Subcutaneous abdominal adipose tissue (tissue), 5 donors: ENCODE measurements around the gene USP1.

ENCODE experiments used
- H3K27ac ChIP-seq: one replicate; pipeline ENCODE4 v1.7.0; 2013; ENCODE audit warnings: low read depth, mild to moderate bottlenecking, inconsistent platforms, low read length, moderate library complexity
- H3K27me3 ChIP-seq, 5 donors: one replicate each; pipeline ENCODE4 v1.7.0; 2013; ENCODE audit warnings: low read length in 5 of 5, inconsistent platforms in 1 of 5; ENCODE audit not compliant: control insufficient read depth in 5 of 5, insufficient read depth in 4 of 5
- H3K36me3 ChIP-seq, 5 donors: one replicate each; pipeline ENCODE4 v1.7.0; 2013; ENCODE audit warnings: low read length in 5 of 5; ENCODE audit not compliant: control insufficient read depth in 5 of 5, insufficient read depth in 5 of 5
- H3K4me1 ChIP-seq, 5 donors: one replicate each; pipeline ENCODE4 v1.7.0; 2013; ENCODE audit warnings: low read length in 5 of 5, mild to moderate bottlenecking in 3 of 5, moderate library complexity in 1 of 5; ENCODE audit not compliant: control insufficient read depth in 5 of 5, insufficient read depth in 5 of 5
- H3K4me3 ChIP-seq, 5 donors: one replicate each; pipeline ENCODE4 v1.7.0; 2013; ENCODE audit warnings: low read length in 5 of 5, low read depth in 1 of 5
- H3K9ac ChIP-seq, 5 donors: one replicate each; pipeline ENCODE4 v1.7.0; 2013; ENCODE audit warnings: low read length in 5 of 5, mild to moderate bottlenecking in 4 of 5, moderate library complexity in 3 of 5
- H3K9me3 ChIP-seq, 5 donors: one replicate each; pipeline ENCODE4 v1.7.0; 2013; ENCODE audit warnings: low read length in 5 of 5; ENCODE audit not compliant: control insufficient read depth in 5 of 5
- donor health status: healthy.
- donor health status: healthy.
- donor health status: healthy.
- donor health status: healthy.
- donor health status: healthy.

Gene USP1

GRCh38 chr1:62481681-62482080 lies 44.8 kb downstream of the USP1 start:
- Histone ChIP-seq H3K36me3 (peaks cover 3 to 17% (median 8%) of the 10 kb centered on the region in 5 donors), H3K27ac (no peak overlapping the region), H3K9ac (no peak overlapping the region), H3K27me3 (no peaks in the 10 kb centered on the region), H3K4me3 (no peak overlapping the region), H3K9me3 (no peaks in the 10 kb centered on the region), H3K4me1 (no peaks in the 10 kb centered on the region)

- Histone ChIP-seq H3K4me1 (no peaks in the 10 kb centered on the region), H3K9me3 (no peaks in the 10 kb centered on the region), H3K36me3 (peaks cover 3 to 26% (median 10%) of the 10 kb centered on the region in 5 donors), H3K27me3 (no peaks in the 10 kb centered on the region), H3K4me3 (no peak overlapping the region), H3K27ac (no peak overlapping the region), H3K9ac (no peak overlapping the region)
These were observed 48.1 kb downstream of the USP1 start for GRCh38 chr1:62484824-62485468.

- no peaks in the 10 kb centered on the region for H3K9me3 ChIP-seq
- peaks cover 7 to 40% (median 21%) of the 10 kb centered on the region in 5 donors for H3K36me3 ChIP-seq
- no peak overlapping the region for H3K27ac ChIP-seq
- H3K27me3 ChIP-seq: no peaks in the 10 kb centered on the region
- H3K4me3 ChIP-seq: no peak overlapping the region
- H3K9ac ChIP-seq: no peak overlapping the region
- H3K4me1 ChIP-seq: no peaks in the 10 kb centered on the region
These were observed 51.1 kb downstream of the USP1 start for GRCh38 chr1:62487956-62488355.

GRCh38 chr1:62492521-62492920 lies 55.7 kb downstream of the USP1 start:
- H3K9me3 ChIP-seq: no peaks in the 10 kb centered on the region
- H3K36me3 ChIP-seq: peaks cover 11 to 51% (median 38%) of the 10 kb centered on the region in 5 donors
- no peaks in the 10 kb centered on the region for H3K27me3 ChIP-seq
- no peak overlapping the region for H3K4me3 ChIP-seq
- no peak overlapping the region for H3K9ac ChIP-seq
- H3K27ac ChIP-seq: no peak overlapping the region
- no peaks in the 10 kb centered on the region for H3K4me1 ChIP-seq

- H3K27me3 ChIP-seq: no peaks in the 10 kb centered on the region
- no peaks in the 10 kb centered on the region for H3K9me3 ChIP-seq
- H3K4me3 ChIP-seq: no peak overlapping the region
- no peak overlapping the region for H3K9ac ChIP-seq
- no peak overlapping the region for H3K27ac ChIP-seq
- no peaks in the 10 kb centered on the region for H3K4me1 ChIP-seq
- peaks cover 11 to 46% (median 37%) of the 10 kb centered on the region in 5 donors for H3K36me3 ChIP-seq
These were observed 56.8 kb downstream of the USP1 start for GRCh38 chr1:62493656-62494055.

- Histone ChIP-seq H3K27me3 (no peaks in the 10 kb centered on the region), H3K9me3 (no peaks in the 10 kb centered on the region), H3K9ac (no peak overlapping the region), H3K36me3 (peaks cover 11 to 42% (median 34%) of the 10 kb centered on the region in 5 donors), H3K4me1 (no peaks in the 10 kb centered on the region), H3K27ac (no peak overlapping the region), H3K4me3 (no peak overlapping the region)
These were observed 57.3 kb downstream of the USP1 start for GRCh38 chr1:62494137-62494536.

GRCh38 chr1:62500210-62500609 lies 63.4 kb downstream of the USP1 start:
- no peaks in the 10 kb centered on the region for H3K27me3 ChIP-seq
- no peaks in the 10 kb centered on the region for H3K4me1 ChIP-seq
- H3K4me3 ChIP-seq: no peak overlapping the region
- no peak overlapping the region for H3K9ac ChIP-seq
- no peak overlapping the region for H3K27ac ChIP-seq
- H3K9me3 ChIP-seq: no peaks in the 10 kb centered on the region
- peaks cover 0 to 9% (median 5%) of the 10 kb centered on the region in 5 donors for H3K36me3 ChIP-seq
